Measurements from ENCODE around the gene ERBB2. TPM values are rescaled to one million over a fixed set of nuclear protein-coding genes. Genes with fewer than 3 reads are reported as not detected.

The ERBB2 gene
- total RNA-seq, 1 experiment from 2014 or later: 216 TPM

DNA sequence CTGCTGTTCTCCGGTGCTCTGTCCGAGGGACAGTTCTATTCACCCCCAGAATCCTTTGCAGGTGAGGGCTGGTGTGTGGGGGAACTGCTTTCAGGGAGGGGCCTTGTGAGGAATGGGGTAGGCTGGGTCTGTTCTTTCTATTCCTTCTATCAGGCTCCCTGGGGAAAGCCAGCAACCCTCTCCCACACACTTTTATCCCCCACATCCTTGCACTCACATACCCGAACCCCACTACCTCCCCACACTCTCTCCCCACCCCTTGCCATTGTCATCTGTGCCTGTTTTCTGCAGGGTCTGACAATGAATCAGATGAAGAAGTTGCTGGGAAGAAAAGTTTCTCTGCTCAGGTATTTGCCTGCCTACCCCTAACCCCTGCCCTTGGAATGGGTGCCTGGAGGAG lies 41.1 kb upstream of the ERBB2 start:
- Histone ChIP-seq H3K56ac (ENCODE audit: insufficient read length, low read depth, low read length) (no peak overlapping the region), H2BK120ac (ENCODE audit: low read depth, low read length, poor library complexity, severe bottlenecking) (no peak overlapping the region), H3K14ac (ENCODE audit: insufficient read depth, low read length) (no peak overlapping the region), H3K23ac (ENCODE audit: insufficient read length, low read depth, low read length) (no peak overlapping the region), H3K79me2 (ENCODE audit: insufficient read depth, low read length) (no peaks in the 10 kb centered on the region), H3K23me2 (ENCODE audit: insufficient read length, low read depth, low read length, poor library complexity, severe bottlenecking) (no peaks in the 10 kb centered on the region), H4K20me1 (ENCODE audit: control insufficient read depth, insufficient read depth, insufficient read length) (no peaks in the 10 kb centered on the region), H3K4ac (ENCODE audit: low read depth, low read length) (no peak overlapping the region), H2BK12ac (ENCODE audit: insufficient read length, low read depth, low read length) (no peak overlapping the region), H3K9ac (ENCODE audit: extremely low read depth, insufficient read length, low read length) (no peak overlapping the region), H4K5ac (ENCODE audit: insufficient read length, low read depth, low read length) (no peak overlapping the region), H3K4me2 (ENCODE audit: insufficient read depth, insufficient read length, low read length) (no peak overlapping the region), H2BK15ac (ENCODE audit: low read depth, low read length) (no peak overlapping the region), H3K79me1 (ENCODE audit: insufficient read depth, low read depth, low read length, poor library complexity, severe bottlenecking) (no peaks in the 10 kb centered on the region), H3K27me3 (ENCODE audit: insufficient read depth, low read length) (no peaks in the 10 kb centered on the region), H3T11ph (ENCODE audit: low read length) (no peak overlapping the region), H2AK5ac (ENCODE audit: insufficient read length, low read length) (no peak overlapping the region), H4K8ac (replicated peaks; ENCODE audit: insufficient read length, low read depth, low read length) (no peak overlapping the region), H2BK20ac (ENCODE audit: low read depth, low read length, poor library complexity, severe bottlenecking) (no peak overlapping the region), H3K27ac (ENCODE audit: insufficient read length, low read depth, low read length) (no peak overlapping the region), H3K4me1 (ENCODE audit: insufficient read depth, low read length) (no peaks in the 10 kb centered on the region; the same call in 1 of the 2 replicates), H2BK5ac (ENCODE audit: insufficient read length, low read length) (no peak overlapping the region), H3K9me3 (ENCODE audit: control insufficient read depth, low read depth, low read length) (no peaks in the 10 kb centered on the region), H4K91ac (ENCODE audit: insufficient read length, low read depth, low read length) (no peak overlapping the region), H2AFZ (ENCODE audit: low read length) (no peak overlapping the region), H3K18ac (ENCODE audit: insufficient read length, low read depth, low read length) (no peak overlapping the region)
- 100% methylated on average over 1 of the region's 3 CpGs for WGBS (ENCODE audit: extremely low coverage, insufficient read length, low lambda C conversion rate)
- DNase-seq: no peak
- TF ChIP-seq, protein P1, sequence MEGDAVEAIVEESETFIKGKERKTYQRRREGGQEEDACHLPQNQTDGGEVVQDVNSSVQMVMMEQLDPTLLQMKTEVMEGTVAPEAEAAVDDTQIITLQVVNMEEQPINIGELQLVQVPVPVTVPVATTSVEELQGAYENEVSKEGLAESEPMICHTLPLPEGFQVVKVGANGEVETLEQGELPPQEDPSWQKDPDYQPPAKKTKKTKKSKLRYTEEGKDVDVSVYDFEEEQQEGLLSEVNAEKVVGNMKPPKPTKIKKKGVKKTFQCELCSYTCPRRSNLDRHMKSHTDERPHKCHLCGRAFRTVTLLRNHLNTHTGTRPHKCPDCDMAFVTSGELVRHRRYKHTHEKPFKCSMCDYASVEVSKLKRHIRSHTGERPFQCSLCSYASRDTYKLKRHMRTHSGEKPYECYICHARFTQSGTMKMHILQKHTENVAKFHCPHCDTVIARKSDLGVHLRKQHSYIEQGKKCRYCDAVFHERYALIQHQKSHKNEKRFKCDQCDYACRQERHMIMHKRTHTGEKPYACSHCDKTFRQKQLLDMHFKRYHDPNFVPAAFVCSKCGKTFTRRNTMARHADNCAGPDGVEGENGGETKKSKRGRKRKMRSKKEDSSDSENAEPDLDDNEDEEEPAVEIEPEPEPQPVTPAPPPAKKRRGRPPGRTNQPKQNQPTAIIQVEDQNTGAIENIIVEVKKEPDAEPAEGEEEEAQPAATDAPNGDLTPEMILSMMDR (conservative IDR thresholded peaks at IDR 0.05): no peak
- Mint-ChIP-seq H3K36me3 (ENCODE audit: insufficient read depth in 1 of 3, low read depth in 3 of 3) (peaks cover 6 to 40% (median 11%) of the 10 kb centered on the region in 3 experiments; a peak in 6 of 7 replicates), H3K4me1 (peaks cover 3 to 42% of the 10 kb centered on the region in 2 experiments), H3K27me3 (ENCODE audit: low read depth) (no peaks in the 10 kb centered on the region), H3K9me3 (no peaks in the 10 kb centered on the region), H3K27ac (no peak overlapping the region), H3K4me3 (no peak overlapping the region)
